SJSA1 (cell line): ENCODE results near the gene BLMH. TPM values are rescaled to one million over a fixed set of nuclear protein-coding genes. Genes with fewer than 3 reads are reported as not detected.

Source experiments
- DNase-seq, 2 experiments: peaks; one replicate each; pipeline ENCODE4 v3.0.0-alpha.2; 2015 to 2020; ENCODE audit warnings: low spot score in 2 of 2, low read depth in 1 of 2
- H3K27ac ChIP-seq: fragments of 250-450 bp; sonication (Bioruptor Pico); 2 replicates; pipeline ENCODE4 v1.5.1; 2020; ENCODE audit warnings: mild to moderate bottlenecking, moderate library complexity
- H3K27me3 ChIP-seq: fragments of 250-450 bp; sonication (Bioruptor Pico); replicated peaks from 2 replicates; pipeline ENCODE4 v1.5.1; 2020; ENCODE audit warnings: mild to moderate bottlenecking, moderate library complexity
- H3K36me3 ChIP-seq: fragments of 250-450 bp; sonication (Bioruptor Pico); 2 replicates; pipeline ENCODE4 v1.5.1; 2020; ENCODE audit warnings: mild to moderate bottlenecking
- H3K4me1 ChIP-seq: fragments of 250-450 bp; sonication (Bioruptor Pico); replicated peaks from 2 replicates; pipeline ENCODE4 v1.6.1; 2021; ENCODE audit warnings: mild to moderate bottlenecking
- H3K4me3 ChIP-seq: fragments of 250-450 bp; sonication (Bioruptor Pico); 2 replicates; pipeline ENCODE4 v1.5.1; 2020; ENCODE audit warnings: mild to moderate bottlenecking
- H3K9me3 ChIP-seq: fragments of 250-450 bp; sonication (Bioruptor Pico); replicated peaks from 2 replicates; pipeline ENCODE4 v1.5.1; 2020; ENCODE audit warnings: mild to moderate bottlenecking
- total RNA-seq: library from RNA; depleted of rRNA; stranded (reverse); fragments of >200 nt; shearing (Covaris generic); gene quantifications from 2 replicates; pipeline ENCODE4 v1.2.3, GENCODE V29; 2014

Gene BLMH
- total RNA-seq, 1 experiment from 2014 or later: 65.7 TPM

GRCh38 chr17:30321314-30321713 lies 29.6 kb upstream of the BLMH start:
- no peaks in the 10 kb centered on the region for H3K27me3 ChIP-seq
- H3K4me3 ChIP-seq: no peak overlapping the region
- H3K9me3 ChIP-seq: no peaks in the 10 kb centered on the region
- peaks cover 5% of the 10 kb centered on the region for H3K4me1 ChIP-seq
- H3K27ac ChIP-seq: no peak overlapping the region
- H3K36me3 ChIP-seq: no peaks in the 10 kb centered on the region
- no peak for DNase-seq

DNA sequence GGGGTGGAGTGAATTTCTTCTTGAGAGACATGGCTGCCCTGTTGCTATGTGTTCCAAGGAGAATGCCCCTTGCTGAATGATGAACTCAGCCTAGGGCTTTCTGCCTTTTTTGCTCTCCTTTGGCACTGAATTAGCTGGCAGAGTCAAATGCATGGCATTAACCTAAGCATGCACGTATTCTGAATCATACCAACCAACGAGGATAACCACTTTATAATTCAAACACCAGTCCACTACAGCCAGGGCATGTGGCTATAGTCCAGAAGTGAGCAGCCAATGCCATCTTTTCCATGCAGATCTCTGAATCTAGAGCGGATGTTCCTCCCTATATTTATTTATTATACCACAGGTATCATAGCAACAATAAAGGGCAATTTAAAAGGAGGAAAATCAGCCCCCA lies 26.4 kb upstream of the BLMH start:
- H3K4me3 ChIP-seq: no peak overlapping the region
- DNase-seq: no peak

GRCh38 chr17:30316736-30317135 lies 25.0 kb upstream of the BLMH start:
- no peak for DNase-seq
- Histone ChIP-seq H3K36me3 (no peaks in the 10 kb centered on the region), H3K27me3 (no peaks in the 10 kb centered on the region), H3K9me3 (no peaks in the 10 kb centered on the region), H3K27ac (no peak overlapping the region), H3K4me3 (no peak overlapping the region), H3K4me1 (no peaks in the 10 kb centered on the region)

More for the DNA sequence above, 26.4 kb upstream of the BLMH start:
- no peak overlapping the region for H3K27ac ChIP-seq
- no peaks in the 10 kb centered on the region for H3K9me3 ChIP-seq
- H3K27me3 ChIP-seq: no peaks in the 10 kb centered on the region
- no peaks in the 10 kb centered on the region for H3K4me1 ChIP-seq
- H3K36me3 ChIP-seq: no peaks in the 10 kb centered on the region

GRCh38 chr17:30315106-30315505 lies 23.4 kb upstream of the BLMH start:
- Histone ChIP-seq H3K36me3 (no peaks in the 10 kb centered on the region), H3K9me3 (no peaks in the 10 kb centered on the region), H3K4me3 (no peak overlapping the region), H3K4me1 (peaks cover 3% of the 10 kb centered on the region), H3K27me3 (no peaks in the 10 kb centered on the region; the same call in 1 of the 2 replicates), H3K27ac (no peak overlapping the region)
- no peak for DNase-seq

DNA sequence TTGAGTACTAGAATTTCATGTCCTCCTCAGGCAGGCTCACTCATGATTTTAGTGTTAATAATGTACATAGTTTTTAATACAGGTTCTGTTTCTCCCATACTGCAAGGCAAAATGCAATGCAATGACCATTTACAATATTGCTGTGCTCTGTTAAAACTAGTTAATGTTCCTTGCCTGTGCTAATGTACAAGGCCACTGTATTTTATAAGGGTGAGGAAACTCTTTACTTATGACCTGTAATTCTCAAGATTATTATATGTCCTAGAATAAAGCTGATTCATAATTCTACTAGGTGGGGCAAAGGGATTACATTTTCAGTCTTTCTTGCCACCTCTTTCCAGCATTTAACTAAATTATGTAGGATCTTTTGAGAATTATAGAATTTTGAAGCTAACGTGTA lies 22.7 kb upstream of the BLMH start:
- Histone ChIP-seq H3K27me3 (no peaks in the 10 kb centered on the region; the same call in 1 of the 2 replicates), H3K4me3 (no peak overlapping the region), H3K36me3 (no peaks in the 10 kb centered on the region), H3K27ac (no peak overlapping the region), H3K9me3 (no peaks in the 10 kb centered on the region), H3K4me1 (peaks cover 9% of the 10 kb centered on the region)
- DNase-seq: no peak

DNA sequence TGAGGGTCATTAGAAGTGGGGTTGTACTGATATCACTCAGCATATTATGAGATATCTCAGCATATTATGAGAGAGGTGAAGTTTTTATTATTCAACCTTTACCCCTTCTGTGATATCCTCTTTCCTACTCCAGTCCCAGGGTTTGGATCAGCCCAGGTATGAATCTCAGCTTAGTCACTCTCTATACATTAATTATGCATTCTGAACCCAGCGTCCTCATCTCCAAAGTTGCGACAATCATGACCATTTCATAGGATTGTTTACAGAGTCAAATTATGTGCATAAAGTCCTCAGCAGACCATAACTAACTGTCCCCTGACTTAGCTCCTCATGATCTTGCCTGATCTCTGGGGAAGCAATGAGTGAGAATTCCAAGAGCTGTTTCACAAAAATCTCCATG lies 20.5 kb upstream of the BLMH start:
- no peak for DNase-seq
- Histone ChIP-seq H3K9me3 (no peaks in the 10 kb centered on the region), H3K4me1 (peaks cover 26% of the 10 kb centered on the region), H3K27me3 (no peaks in the 10 kb centered on the region; the same call in 1 of the 2 replicates), H3K4me3 (no peak overlapping the region), H3K36me3 (no peaks in the 10 kb centered on the region), H3K27ac (no peak overlapping the region)

GRCh38 chr17:30310562-30310961 lies 18.8 kb upstream of the BLMH start:
- no peaks in the 10 kb centered on the region for H3K9me3 ChIP-seq
- no peak for DNase-seq
- no peak overlapping the region for H3K4me3 ChIP-seq
- no peak overlapping the region for H3K27ac ChIP-seq
- peaks cover 33% of the 10 kb centered on the region for H3K4me1 ChIP-seq
- H3K36me3 ChIP-seq: no peaks in the 10 kb centered on the region
- no peaks in the 10 kb centered on the region; the same call in 1 of the 2 replicates for H3K27me3 ChIP-seq

GRCh38 chr17:30309591-30309990 lies 17.8 kb upstream of the BLMH start:
- no peak overlapping the region for H3K4me3 ChIP-seq
- no peaks in the 10 kb centered on the region for H3K9me3 ChIP-seq
- H3K27me3 ChIP-seq: no peaks in the 10 kb centered on the region; the same call in 1 of the 2 replicates
- peak; percentile 73 to 81 for DNase-seq
- H3K36me3 ChIP-seq: no peaks in the 10 kb centered on the region
- peaks cover 33% of the 10 kb centered on the region for H3K4me1 ChIP-seq
- peak overlapping the region; percentile 73 for H3K27ac ChIP-seq

DNA sequence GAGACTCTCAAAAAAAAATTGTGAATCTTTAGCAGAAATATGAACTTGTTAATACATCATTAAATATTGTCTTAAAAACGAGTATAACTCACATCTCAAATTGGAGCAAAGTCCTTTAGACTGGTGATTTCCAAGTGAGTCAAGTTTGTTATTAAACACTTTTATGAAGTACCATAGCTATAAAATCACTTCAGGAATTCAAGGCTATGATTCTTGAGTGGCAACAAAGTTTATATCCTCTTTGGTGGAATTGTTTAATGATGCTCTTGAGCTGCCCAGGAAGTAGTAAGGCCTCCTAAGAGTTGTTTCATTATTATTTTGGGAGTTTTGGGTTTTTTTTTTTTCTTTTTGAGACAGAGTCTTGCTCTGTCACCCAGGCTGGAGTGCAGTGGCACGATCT lies 16.7 kb upstream of the BLMH start:
- Histone ChIP-seq H3K4me3 (no peak overlapping the region), H3K9me3 (no peaks in the 10 kb centered on the region), H3K4me1 (peaks cover 33% of the 10 kb centered on the region), H3K36me3 (no peaks in the 10 kb centered on the region), H3K27me3 (no peaks in the 10 kb centered on the region; the same call in 1 of the 2 replicates), H3K27ac (no peak overlapping the region)
- DNase-seq: no peak

DNA sequence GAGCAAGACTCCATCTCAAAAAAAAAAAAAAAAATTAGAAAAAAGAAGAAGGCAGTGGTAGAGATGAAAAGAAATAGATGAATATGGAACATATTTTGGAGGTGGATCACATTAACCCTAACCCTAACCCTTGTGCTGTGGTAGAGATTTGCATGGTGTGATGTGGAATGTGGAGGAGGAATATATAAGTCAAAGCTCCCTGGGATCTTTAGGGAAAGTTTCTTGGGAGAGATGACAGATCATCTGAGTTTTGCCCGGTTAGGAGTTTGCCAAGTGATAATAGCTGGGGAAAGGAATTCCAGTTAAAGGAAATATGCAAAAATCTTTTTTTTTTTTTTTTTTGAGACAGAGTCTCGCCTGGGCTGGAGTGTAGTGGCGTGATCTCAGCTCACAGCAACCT lies 13.0 kb upstream of the BLMH start:
- no peak overlapping the region for H3K4me3 ChIP-seq
- peaks cover 27% of the 10 kb centered on the region for H3K4me1 ChIP-seq
- no peaks in the 10 kb centered on the region for H3K36me3 ChIP-seq
- H3K9me3 ChIP-seq: no peaks in the 10 kb centered on the region
- H3K27me3 ChIP-seq: no peaks in the 10 kb centered on the region
- no peak for DNase-seq
- H3K27ac ChIP-seq: no peak overlapping the region

- no peak for DNase-seq
These were observed 10.5 kb upstream of the BLMH start for GRCh38 chr17:30302241-30302640.

DNA sequence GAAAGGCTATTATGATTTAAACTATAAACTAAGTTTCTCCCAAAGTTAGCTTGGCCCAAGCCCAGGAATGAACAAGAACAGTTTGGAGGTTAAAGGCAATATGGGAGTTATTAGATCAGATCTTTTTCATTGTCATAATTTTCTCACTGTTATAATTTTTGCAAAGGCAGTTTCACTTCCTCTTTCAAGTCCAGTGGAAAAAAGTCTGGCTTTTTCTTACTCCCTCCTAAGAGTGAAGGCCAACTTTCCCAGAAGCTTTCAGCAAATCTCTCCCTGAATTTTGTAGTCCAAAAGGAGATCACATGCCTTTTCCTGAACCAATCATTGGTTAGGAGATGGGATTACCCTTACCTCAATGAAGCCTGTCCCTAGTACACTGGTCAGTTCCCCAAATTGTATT lies 9.1 kb upstream of the BLMH start:
- no peak overlapping the region for H3K4me3 ChIP-seq
- no peaks in the 10 kb centered on the region for H3K9me3 ChIP-seq
- H3K27ac ChIP-seq: no peak overlapping the region
- DNase-seq: no peak
- no peaks in the 10 kb centered on the region for H3K27me3 ChIP-seq
- H3K4me1 ChIP-seq: peaks cover 12% of the 10 kb centered on the region
- H3K36me3 ChIP-seq: no peaks in the 10 kb centered on the region

More at GRCh38 chr17:30302241-30302640, 10.5 kb upstream of the BLMH start:
- Histone ChIP-seq H3K9me3 (no peaks in the 10 kb centered on the region), H3K27me3 (no peaks in the 10 kb centered on the region), H3K4me3 (no peak overlapping the region), H3K27ac (no peak overlapping the region), H3K36me3 (no peaks in the 10 kb centered on the region), H3K4me1 (peaks cover 7% of the 10 kb centered on the region; the same call in 1 of the 2 replicates)

DNA sequence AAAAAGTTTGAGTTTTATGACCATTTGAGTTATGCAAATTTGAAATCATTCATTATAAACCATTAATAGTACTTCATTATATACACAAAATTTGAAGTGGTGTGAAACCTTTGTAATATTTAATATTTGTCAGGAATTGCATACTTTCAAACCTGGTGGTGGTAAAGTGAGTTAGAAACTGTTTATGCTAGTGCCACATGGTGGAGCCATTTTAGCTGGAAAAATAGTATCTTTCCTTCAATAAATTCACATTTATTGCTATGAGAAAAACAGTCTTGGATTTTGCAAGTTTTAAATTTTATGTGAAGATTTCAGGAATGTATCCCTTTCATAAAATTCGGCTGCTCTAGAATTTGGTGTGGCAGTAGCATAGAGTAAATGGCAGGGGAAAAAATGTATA lies 7.3 kb upstream of the BLMH start:
- H3K27me3 ChIP-seq: no peaks in the 10 kb centered on the region
- no peak overlapping the region for H3K27ac ChIP-seq
- DNase-seq: no peak
- H3K36me3 ChIP-seq: no peaks in the 10 kb centered on the region
- no peaks in the 10 kb centered on the region for H3K9me3 ChIP-seq
- H3K4me3 ChIP-seq: no peak overlapping the region
- peaks cover 9% of the 10 kb centered on the region for H3K4me1 ChIP-seq

GRCh38 chr17:30297715-30298114 lies 6.0 kb upstream of the BLMH start:
- no peak for DNase-seq
- H3K4me3 ChIP-seq: no peak overlapping the region
- H3K36me3 ChIP-seq: no peaks in the 10 kb centered on the region
- H3K9me3 ChIP-seq: no peaks in the 10 kb centered on the region
- H3K27ac ChIP-seq: no peak overlapping the region
- no peaks in the 10 kb centered on the region for H3K27me3 ChIP-seq
- H3K4me1 ChIP-seq: peaks cover 12% of the 10 kb centered on the region

- no peak overlapping the region for H3K4me3 ChIP-seq
- peak in 1 of 2 experiments; percentile 15 for DNase-seq
These were observed 4.8 kb upstream of the BLMH start for GRCh38 chr17:30296499-30297080.

More at GRCh38 chr17:30296499-30297080, 4.8 kb upstream of the BLMH start:
- no peaks in the 10 kb centered on the region for H3K9me3 ChIP-seq
- H3K27me3 ChIP-seq: no peaks in the 10 kb centered on the region
- peaks cover 20% of the 10 kb centered on the region for H3K4me1 ChIP-seq
- H3K27ac ChIP-seq: no peak overlapping the region
- H3K36me3 ChIP-seq: peaks cover 5% of the 10 kb centered on the region
